Keratinocyte (primary cell): ENCODE data around the gene STK33.

ENCODE experiments used
- EZH2 ChIP-seq: IDR thresholded peaks from one replicate; pipeline ENCODE4 v1.6.1; 2012; ENCODE audit warnings: inconsistent platforms, mild to moderate bottlenecking, low read length, moderate library complexity
- TF ChIP-seq, protein P1 (sequence below), 3 experiments: IDR thresholded peaks in 1 of 3; conservative IDR thresholded peaks in 1 of 3; optimal IDR thresholded peaks in 1 of 3; 2 replicates in 2 of 3; 3 replicates in 1 of 3; pipeline versions ENCODE3 to v1.5.1; 2011; ENCODE audit warnings: low read length in 3 of 3, mild to moderate bottlenecking in 3 of 3, moderate library complexity in 2 of 3, control low read depth in 1 of 3, inconsistent platforms in 1 of 3; ENCODE audit not compliant: insufficient read depth in 2 of 3; ENCODE audit errors: extremely low read depth in 1 of 3

DNA sequence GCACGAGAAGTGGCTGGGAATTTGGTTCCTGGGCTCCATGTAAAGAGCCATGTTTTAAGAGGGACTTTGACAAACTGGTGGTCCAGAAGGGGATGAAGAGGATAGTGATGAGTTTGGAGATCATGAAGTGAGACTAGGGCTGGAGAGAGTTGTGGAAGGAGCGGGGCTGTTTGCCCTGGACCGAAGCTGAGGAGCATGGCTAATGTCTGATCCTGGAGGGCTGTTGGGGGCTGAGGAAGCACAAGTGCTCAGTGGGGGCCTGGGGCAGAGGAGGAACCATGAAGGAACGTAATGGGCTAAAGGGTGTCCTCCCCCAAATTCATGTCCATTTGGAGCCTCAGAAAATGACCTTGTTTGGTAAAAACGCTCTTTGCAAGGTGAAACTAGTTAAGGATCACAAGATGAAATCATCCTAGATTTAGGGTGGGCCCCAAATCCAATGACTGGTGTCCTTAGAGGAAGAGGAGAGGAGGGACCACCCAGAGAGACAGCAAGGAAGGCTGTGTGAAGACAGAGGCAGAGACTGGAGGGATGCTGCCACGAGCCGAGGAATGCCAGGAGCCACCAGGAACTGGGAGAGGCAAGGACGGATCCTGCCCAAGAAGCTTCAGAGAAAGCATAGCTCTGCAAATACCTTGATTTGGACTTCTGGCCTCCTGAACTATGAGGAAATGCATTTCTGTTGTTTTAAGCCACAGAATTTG, 223.1 kb downstream of the STK33 start:
- TF ChIP-seq, protein P1, sequence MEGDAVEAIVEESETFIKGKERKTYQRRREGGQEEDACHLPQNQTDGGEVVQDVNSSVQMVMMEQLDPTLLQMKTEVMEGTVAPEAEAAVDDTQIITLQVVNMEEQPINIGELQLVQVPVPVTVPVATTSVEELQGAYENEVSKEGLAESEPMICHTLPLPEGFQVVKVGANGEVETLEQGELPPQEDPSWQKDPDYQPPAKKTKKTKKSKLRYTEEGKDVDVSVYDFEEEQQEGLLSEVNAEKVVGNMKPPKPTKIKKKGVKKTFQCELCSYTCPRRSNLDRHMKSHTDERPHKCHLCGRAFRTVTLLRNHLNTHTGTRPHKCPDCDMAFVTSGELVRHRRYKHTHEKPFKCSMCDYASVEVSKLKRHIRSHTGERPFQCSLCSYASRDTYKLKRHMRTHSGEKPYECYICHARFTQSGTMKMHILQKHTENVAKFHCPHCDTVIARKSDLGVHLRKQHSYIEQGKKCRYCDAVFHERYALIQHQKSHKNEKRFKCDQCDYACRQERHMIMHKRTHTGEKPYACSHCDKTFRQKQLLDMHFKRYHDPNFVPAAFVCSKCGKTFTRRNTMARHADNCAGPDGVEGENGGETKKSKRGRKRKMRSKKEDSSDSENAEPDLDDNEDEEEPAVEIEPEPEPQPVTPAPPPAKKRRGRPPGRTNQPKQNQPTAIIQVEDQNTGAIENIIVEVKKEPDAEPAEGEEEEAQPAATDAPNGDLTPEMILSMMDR (optimal IDR thresholded peaks at IDR 0.05 in 1 of 3, IDR thresholded peaks at IDR 0.05 in 1 of 3, conservative IDR thresholded peaks at IDR 0.05 in 1 of 3; ENCODE audit: extremely low read depth in 1 of 3, insufficient read depth in 2 of 3, low read length in 3 of 3) = no peak
- TF ChIP-seq EZH2 = no peak
